Fibroblast of lung (primary cell): ENCODE results near the gene CORO2B. TPM values are rescaled to one million over a fixed set of nuclear protein-coding genes. Genes with fewer than 3 reads are reported as not detected.

Source experiments
- DNase-seq, 2 donors: peaks; one replicate each; pipeline versions ENCODE4 v3.0.0 to v3.0.0-alpha.2; 2010; ENCODE audit warnings: low read depth in 2 of 2
- H2AFZ ChIP-seq: 2 replicates; pipeline ENCODE4 v1.5.1; 2012; ENCODE audit warnings: low read length, control low read depth, inconsistent platforms
- H3K27ac ChIP-seq: 2 replicates; pipeline ENCODE4 v1.5.1; 2011; ENCODE audit warnings: low read length, control low read depth; ENCODE audit not compliant: insufficient read depth
- H3K27me3 ChIP-seq: 2 replicates; pipeline ENCODE4 v1.5.1; 2011; ENCODE audit warnings: mild to moderate bottlenecking, low read length; ENCODE audit not compliant: control insufficient read depth, insufficient read depth
- H3K36me3 ChIP-seq: 2 replicates; pipeline ENCODE4 v1.5.1; 2011; ENCODE audit warnings: low read length; ENCODE audit not compliant: control insufficient read depth, insufficient read depth
- H3K4me1 ChIP-seq: 2 replicates; pipeline ENCODE4 v1.5.1; 2011; ENCODE audit warnings: low read length; ENCODE audit not compliant: control insufficient read depth, insufficient read depth; ENCODE audit errors: extremely low read depth
- H3K4me2 ChIP-seq: 2 replicates; pipeline ENCODE4 v1.5.1; 2011; ENCODE audit warnings: low read length, control low read depth; ENCODE audit not compliant: insufficient read depth; ENCODE audit errors: extremely low read depth
- H3K4me3 ChIP-seq, 4 experiments: fragments of 200-600 bp in 1 of 4; sonication (generic) in 1 of 4; replicated peaks in 1 of 4; 2 replicates each; pipeline ENCODE4 v1.5.1; 2011 to 2016; ENCODE audit warnings: low read length in 4 of 4, low read depth in 3 of 4, mild to moderate bottlenecking in 3 of 4, control low read depth in 2 of 4, inconsistent platforms in 1 of 4, mixed read lengths in 1 of 4; ENCODE audit not compliant: insufficient read depth in 1 of 4; ENCODE audit errors: control extremely low read depth in 1 of 4
- H3K79me2 ChIP-seq: 2 replicates; pipeline ENCODE4 v1.5.1; 2012; ENCODE audit warnings: mild to moderate bottlenecking, low read length, inconsistent platforms; ENCODE audit not compliant: control insufficient read depth, insufficient read depth
- H3K9ac ChIP-seq: 2 replicates; pipeline ENCODE4 v1.5.1; 2011; ENCODE audit warnings: mild to moderate bottlenecking, low read length, control low read depth; ENCODE audit not compliant: insufficient read depth
- H3K9me3 ChIP-seq: 2 replicates; pipeline ENCODE4 v1.5.1; 2012; ENCODE audit warnings: low read depth, low read length; ENCODE audit not compliant: control insufficient read depth, insufficient read depth
- H4K20me1 ChIP-seq: 2 replicates; pipeline ENCODE4 v1.5.1; 2011; ENCODE audit warnings: low read length; ENCODE audit not compliant: control insufficient read depth, insufficient read depth; ENCODE audit errors: extremely low read depth
- CTCF ChIP-seq, 2 donors: IDR thresholded peaks in 1 of 2; conservative IDR thresholded peaks in 1 of 2; 1 replicate in 1 of 2; 2 replicates in 1 of 2; pipeline ENCODE4 v1.5.1; 2011 to 2012; ENCODE audit warnings: low read length in 2 of 2, control low read depth in 1 of 2, inconsistent platforms in 1 of 2, low read depth in 1 of 2, mild to moderate bottlenecking in 1 of 2
- EZH2 ChIP-seq: IDR thresholded peaks from 2 replicates; pipeline ENCODE4 v1.5.1; 2012; ENCODE audit warnings: low read length, control low read depth, mild to moderate bottlenecking; ENCODE audit errors: missing control alignments
- polyA plus RNA-seq, 2 donors: library from polyadenylated mRNA; depleted of rRNA in 1 of 2; stranded (reverse) in 1 of 2; unstranded in 1 of 2; fragments of >200 nt; gene quantifications; 2 replicates each; pipeline ENCODE4 v1.2.1, GENCODE V29; 2011 to 2012; ENCODE audit warnings: missing spikeins in 1 of 2
- total RNA-seq: library from RNA; depleted of rRNA; stranded (reverse); fragments of >200 nt; gene quantifications from 2 replicates; pipeline ENCODE4 v1.2.1, GENCODE V29; 2014

Gene CORO2B
- total and polyA plus RNA-seq, 2 donors (not counting 1 experiment from before 2014, with no cell fraction given): 17.5 to 25.3 TPM

GRCh38 chr15:68542771-68543164 lies 36.0 kb upstream of the CORO2B start:
- H3K9ac ChIP-seq: no peak overlapping the region
- no peaks in the 10 kb centered on the region for H4K20me1 ChIP-seq
- H2AFZ ChIP-seq: peak overlapping the region; percentile 17
- no peaks in the 10 kb centered on the region for H3K79me2 ChIP-seq
- no peaks in the 10 kb centered on the region for H3K27me3 ChIP-seq
- no peaks in the 10 kb centered on the region for H3K9me3 ChIP-seq
- no peak overlapping the region for H3K4me3 ChIP-seq
- H3K27ac ChIP-seq: peak overlapping the region; percentile 48
- H3K4me2 ChIP-seq: peak overlapping the region; percentile 44
- no peak for DNase-seq
- H3K4me1 ChIP-seq: peaks cover 14% of the 10 kb centered on the region
- no peaks in the 10 kb centered on the region for H3K36me3 ChIP-seq
- TF ChIP-seq CTCF (conservative IDR thresholded peaks at IDR 0.05 in 1 of 2, IDR thresholded peaks at IDR 0.05 in 1 of 2; ENCODE audit: low read depth in 1 of 2, low read length in 2 of 2) (no peak), EZH2 (no peak)

- no peak for TF ChIP-seq CTCF (conservative IDR thresholded peaks at IDR 0.05 in 1 of 2, IDR thresholded peaks at IDR 0.05 in 1 of 2; ENCODE audit: low read depth in 1 of 2, low read length in 2 of 2)
- no peak for TF ChIP-seq EZH2
- Histone ChIP-seq H3K9ac (no peak overlapping the region), H3K27me3 (no peaks in the 10 kb centered on the region), H3K4me3 (no peak overlapping the region), H3K4me1 (peaks cover 14% of the 10 kb centered on the region), H2AFZ (peak overlapping the region; percentile 17), H3K4me2 (peak overlapping the region; percentile 44), H3K27ac (peak overlapping the region; percentile 48), H3K36me3 (no peaks in the 10 kb centered on the region), H3K79me2 (no peaks in the 10 kb centered on the region), H4K20me1 (no peaks in the 10 kb centered on the region), H3K9me3 (no peaks in the 10 kb centered on the region)
- peak; percentile 90 to 97 for DNase-seq
Measured at GRCh38 chr15:68543165-68544008, 35.4 kb upstream of the CORO2B start.

- no peak for DNase-seq
- Histone ChIP-seq H4K20me1 (no peaks in the 10 kb centered on the region), H3K36me3 (no peaks in the 10 kb centered on the region), H3K79me2 (no peaks in the 10 kb centered on the region), H3K9me3 (no peaks in the 10 kb centered on the region), H3K9ac (no peak overlapping the region), H3K4me3 (no peak overlapping the region), H3K27ac (no peak overlapping the region), H3K27me3 (no peaks in the 10 kb centered on the region), H3K4me2 (no peak overlapping the region), H2AFZ (no peak overlapping the region), H3K4me1 (peaks cover 14% of the 10 kb centered on the region)
- TF ChIP-seq EZH2 (no peak), CTCF (conservative IDR thresholded peaks at IDR 0.05 in 1 of 2, IDR thresholded peaks at IDR 0.05 in 1 of 2; ENCODE audit: low read depth in 1 of 2, low read length in 2 of 2) (no peak)
Measured at GRCh38 chr15:68546318-68546717, 32.5 kb upstream of the CORO2B start.
